SK-N-MC (cell line): ENCODE data around the gene PDE1C.

Source experiments
- EZH2 ChIP-seq: fragments of 200-600 bp; sonication (generic); IDR thresholded peaks from one replicate; pipeline ENCODE4 v1.6.1; 2017; ENCODE audit warnings: antibody characterized with exemption
- FOXP2 ChIP-seq: optimal IDR thresholded peaks from 2 replicates; pipeline ENCODE3; 2011; ENCODE audit warnings: mild to moderate bottlenecking, moderate library complexity; ENCODE audit not compliant: insufficient read depth; ENCODE audit errors: extremely low read length, control extremely low read depth
- POLR2AphosphoS5 ChIP-seq: IDR thresholded peaks from 2 replicates; pipeline ENCODE4 v1.6.1; 2012; ENCODE audit warnings: mild to moderate bottlenecking, low read depth, low read length, borderline replicate concordance

DNA sequence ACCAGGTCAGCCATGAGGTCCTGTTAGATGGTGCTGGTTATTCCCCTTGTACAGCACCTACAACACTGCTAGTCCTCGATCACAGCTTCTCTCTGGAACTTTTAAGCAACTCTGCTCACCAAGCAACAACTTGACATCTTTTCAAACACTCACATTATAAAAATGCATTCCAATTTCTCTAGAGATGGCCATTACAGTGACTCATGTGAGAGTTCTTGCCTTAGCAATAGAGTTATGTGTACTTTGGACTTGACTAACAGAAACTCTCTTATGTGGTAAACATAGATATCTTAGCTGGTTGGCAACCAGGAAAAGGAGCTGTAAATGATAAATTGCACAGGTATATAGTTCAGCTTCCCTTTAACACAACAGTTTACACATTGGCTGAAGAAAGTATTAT lies 122.2 kb downstream of the PDE1C start:
- TF ChIP-seq POLR2AphosphoS5 (no peak), FOXP2 (no peak), EZH2 (no peak)
